Neuronal stem cell (in vitro differentiated cells): Measurements from ENCODE around the gene PCBP3.

ENCODE experiments used
- DNase-seq: peaks from one replicate; pipeline ENCODE4 v3.0.0-alpha.2; 2013; ENCODE audit warnings: low spot score
- H2AFZ ChIP-seq: one replicate; pipeline ENCODE4 v1.6.1; 2013; ENCODE audit warnings: mild to moderate bottlenecking, low read length, inconsistent platforms
- H2AK5ac ChIP-seq: 2 replicates; pipeline ENCODE4 v1.6.1; 2013; ENCODE audit warnings: low read depth, mild to moderate bottlenecking, inconsistent platforms, low read length, moderate library complexity, mixed read lengths
- H2BK120ac ChIP-seq: 2 replicates; pipeline ENCODE4 v1.6.1; 2013; ENCODE audit warnings: low read depth, mild to moderate bottlenecking, inconsistent platforms, low read length, moderate library complexity, mixed read lengths
- H2BK12ac ChIP-seq: one replicate; pipeline ENCODE4 v1.6.1; 2013; ENCODE audit warnings: low read length, inconsistent platforms
- H2BK15ac ChIP-seq: 2 replicates; pipeline ENCODE4 v1.6.1; 2013; ENCODE audit warnings: mild to moderate bottlenecking, low read length, inconsistent platforms, mixed read lengths
- H2BK5ac ChIP-seq: one replicate; pipeline ENCODE4 v1.6.1; 2013; ENCODE audit warnings: inconsistent platforms, mild to moderate bottlenecking, low read length, moderate library complexity
- H3K14ac ChIP-seq: one replicate; pipeline ENCODE4 v1.6.1; 2013; ENCODE audit warnings: low read length, inconsistent platforms
- H3K18ac ChIP-seq: 2 replicates; pipeline ENCODE4 v1.6.1; 2013; ENCODE audit warnings: low read length, inconsistent platforms
- H3K23ac ChIP-seq: 2 replicates; pipeline ENCODE4 v1.6.1; 2013; ENCODE audit warnings: low read depth, mild to moderate bottlenecking, mixed read lengths, low read length, inconsistent platforms; ENCODE audit not compliant: poor library complexity
- H3K27ac ChIP-seq: replicated peaks from 3 replicates; pipeline ENCODE4 v1.5.1; 2013; ENCODE audit warnings: low read length, inconsistent platforms
- H3K27me3 ChIP-seq, 3 experiments: 2 replicates each; pipeline ENCODE4 v1.6.1; 2013; ENCODE audit warnings: low read length in 3 of 3, mild to moderate bottlenecking in 2 of 3, inconsistent platforms in 1 of 3, low read depth in 1 of 3, mixed read lengths in 1 of 3, moderate library complexity in 1 of 3; ENCODE audit not compliant: control insufficient read depth in 3 of 3, insufficient read depth in 3 of 3
- H3K36me3 ChIP-seq, 2 donors: replicated peaks in 1 of 2; 2 replicates each; pipeline ENCODE4 v1.6.1; 2013; ENCODE audit warnings: low read length in 2 of 2; ENCODE audit not compliant: control insufficient read depth in 2 of 2, insufficient read depth in 2 of 2
- H3K4ac ChIP-seq: 2 replicates; pipeline ENCODE4 v1.6.1; 2013; ENCODE audit warnings: inconsistent platforms, mild to moderate bottlenecking, low read length, moderate library complexity
- H3K4me1 ChIP-seq, 2 donors: 1 replicate in 1 of 2; 2 replicates in 1 of 2; pipeline ENCODE4 v1.6.1; 2013; ENCODE audit warnings: low read length in 2 of 2, low read depth in 1 of 2; ENCODE audit not compliant: control insufficient read depth in 2 of 2, insufficient read depth in 1 of 2
- H3K4me2 ChIP-seq: one replicate; pipeline ENCODE4 v1.6.1; 2013; ENCODE audit warnings: mild to moderate bottlenecking, low read length, inconsistent platforms; ENCODE audit not compliant: insufficient read depth, poor library complexity, severe bottlenecking
- H3K4me3 ChIP-seq, 2 donors: 2 replicates each; pipeline ENCODE4 v1.5.1; 2013; ENCODE audit warnings: low read length in 2 of 2, mild to moderate bottlenecking in 2 of 2, inconsistent platforms in 1 of 2, moderate library complexity in 1 of 2
- H3K79me1 ChIP-seq: one replicate; pipeline ENCODE4 v1.6.1; 2013; ENCODE audit warnings: low read depth, mild to moderate bottlenecking, inconsistent platforms, low read length, moderate library complexity
- H3K9ac ChIP-seq: one replicate; pipeline ENCODE4 v1.6.1; 2013; ENCODE audit warnings: mild to moderate bottlenecking, low read depth, low read length, inconsistent platforms; ENCODE audit not compliant: poor library complexity
- H3K9me3 ChIP-seq, 2 donors: replicated peaks in 1 of 2; 2 replicates each; pipeline versions ENCODE3 to v1.6.1; 2013; ENCODE audit warnings: low read length in 2 of 2, mild to moderate bottlenecking in 2 of 2, inconsistent platforms in 1 of 2, low read depth in 1 of 2, mixed read lengths in 1 of 2, moderate library complexity in 1 of 2; ENCODE audit not compliant: control insufficient read depth in 2 of 2, insufficient read depth in 1 of 2
- H4K8ac ChIP-seq: one replicate; pipeline ENCODE4 v1.6.1; 2013; ENCODE audit warnings: low read depth, mild to moderate bottlenecking, inconsistent platforms, low read length, moderate library complexity
- H4K91ac ChIP-seq: one replicate; pipeline ENCODE4 v1.6.1; 2013; ENCODE audit warnings: low read length, low read depth, mild to moderate bottlenecking, inconsistent platforms; ENCODE audit not compliant: poor library complexity
- WGBS, 2 donors: extraction: QIAGEN DNeasy Blood & Tissue Kit; methylation state at CpG; one replicate each; pipeline ENCODE4 v1.1.7; 2013; ENCODE audit warnings: missing lambda C conversion rate in 2 of 2, mixed read lengths in 1 of 2; ENCODE audit not compliant: insufficient read length in 2 of 2, insufficient replicate concordance in 1 of 2; ENCODE audit errors: extremely low coverage in 2 of 2; 5-methylcytosine and 5-hydroxymethylcytosine counted together

The PCBP3 gene

DNA sequence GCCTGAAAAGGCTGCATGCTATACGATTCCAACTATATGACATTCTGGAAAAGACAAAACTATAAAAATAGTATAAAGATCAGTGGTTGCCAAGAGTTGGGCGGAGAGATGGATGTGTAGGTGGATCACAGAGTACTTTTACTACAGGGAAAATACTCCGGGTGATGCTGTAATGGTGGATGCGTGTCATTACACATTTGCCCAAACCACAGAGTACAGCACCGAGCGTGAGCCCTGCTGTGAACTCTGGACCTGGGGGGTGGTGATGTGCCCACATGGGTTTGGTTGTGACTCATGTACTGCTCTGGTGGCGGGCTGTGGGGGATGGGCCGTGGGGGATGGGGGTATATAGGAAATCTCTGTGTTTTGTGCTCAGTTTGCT, 175.4 kb downstream of the PCBP3 start:
- Histone ChIP-seq H3K9ac (no peak overlapping the region), H4K8ac (no peak overlapping the region), H2BK5ac (no peak overlapping the region), H2BK120ac (no peak overlapping the region), H3K4ac (no peak overlapping the region), H3K4me3 (no peak overlapping the region), H3K9me3 (peaks cover 0 to under 1% of the 10 kb centered on the region in 2 donors), H2BK12ac (no peak overlapping the region), H3K27me3 (peaks cover 0 to 24% (median 0%) of the 10 kb centered on the region in 3 experiments), H2AK5ac (no peak overlapping the region), H3K18ac (no peak overlapping the region), H3K27ac (no peak overlapping the region), H3K23ac (no peak overlapping the region), H2AFZ (no peak overlapping the region), H3K79me1 (no peaks in the 10 kb centered on the region), H2BK15ac (no peak overlapping the region), H3K14ac (no peak overlapping the region), H3K36me3 (no peaks in the 10 kb centered on the region), H4K91ac (no peak overlapping the region), H3K4me1 (peaks cover 4% of the 10 kb centered on the region in 2 donors), H3K4me2 (no peak overlapping the region)
- no CpG with 5 or more reads among the region's 8 CpGs for WGBS, 2 donors
- no peak for DNase-seq

DNA sequence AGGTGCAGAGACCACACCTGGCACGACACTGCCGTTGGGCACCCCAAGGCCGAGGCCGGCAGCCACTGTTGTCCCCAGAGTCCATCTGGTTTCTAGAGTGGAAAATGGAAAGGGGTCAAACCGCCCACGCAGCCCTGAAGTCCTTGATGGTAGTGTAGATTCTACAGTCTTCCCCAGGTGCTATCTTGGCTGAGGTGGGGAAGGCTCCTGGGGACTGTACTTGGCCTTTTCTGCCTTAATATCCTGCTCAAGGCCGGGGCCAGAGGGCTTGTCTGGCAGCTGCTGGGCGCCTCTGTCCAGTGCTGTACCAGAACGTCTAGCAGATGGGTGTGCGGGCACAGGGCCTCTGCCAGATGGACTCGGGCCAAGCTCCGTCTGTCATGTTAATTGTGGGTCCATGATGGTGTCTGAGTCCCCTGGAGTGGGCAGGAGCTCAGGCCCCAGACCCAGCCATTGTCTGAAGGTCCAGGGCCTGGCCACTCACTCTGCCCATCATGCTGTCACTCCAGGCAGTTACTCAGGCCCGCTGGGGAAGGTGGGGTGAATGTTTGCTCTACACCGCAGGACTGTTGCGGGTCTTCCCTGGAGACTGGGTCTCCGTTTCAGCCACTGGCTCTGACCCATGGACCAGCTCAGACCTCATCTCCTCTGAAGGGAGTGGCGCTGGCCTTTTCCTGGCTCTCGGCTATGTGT, 176.1 kb downstream of the PCBP3 start:
- no peak overlapping the region for H2BK15ac ChIP-seq
- peaks cover 4% of the 10 kb centered on the region in 2 donors for H3K4me1 ChIP-seq
- peak overlapping the region; percentile 42 for H2AK5ac ChIP-seq
- H2AFZ ChIP-seq: no peak overlapping the region
- no peak overlapping the region for H2BK120ac ChIP-seq
- H3K9me3 ChIP-seq: no peaks in the 10 kb centered on the region
- no peaks in the 10 kb centered on the region for H3K36me3 ChIP-seq
- H3K14ac ChIP-seq: no peak overlapping the region
- no peak overlapping the region for H3K4me3 ChIP-seq
- H3K79me1 ChIP-seq: no peaks in the 10 kb centered on the region
- peaks cover 0 to 31% (median 0%) of the 10 kb centered on the region in 3 experiments for H3K27me3 ChIP-seq
- H3K4me2 ChIP-seq: no peak overlapping the region
- WGBS, 2 donors: no CpG with 5 or more reads among the region's 18 CpGs
- no peak overlapping the region for H3K18ac ChIP-seq
- H2BK12ac ChIP-seq: no peak overlapping the region
- DNase-seq: no peak
- H3K9ac ChIP-seq: no peak overlapping the region
- no peak overlapping the region for H2BK5ac ChIP-seq
- no peak overlapping the region for H3K23ac ChIP-seq
- no peak overlapping the region for H4K91ac ChIP-seq
- no peak overlapping the region for H3K4ac ChIP-seq
- H4K8ac ChIP-seq: no peak overlapping the region
- no peak overlapping the region for H3K27ac ChIP-seq

DNA sequence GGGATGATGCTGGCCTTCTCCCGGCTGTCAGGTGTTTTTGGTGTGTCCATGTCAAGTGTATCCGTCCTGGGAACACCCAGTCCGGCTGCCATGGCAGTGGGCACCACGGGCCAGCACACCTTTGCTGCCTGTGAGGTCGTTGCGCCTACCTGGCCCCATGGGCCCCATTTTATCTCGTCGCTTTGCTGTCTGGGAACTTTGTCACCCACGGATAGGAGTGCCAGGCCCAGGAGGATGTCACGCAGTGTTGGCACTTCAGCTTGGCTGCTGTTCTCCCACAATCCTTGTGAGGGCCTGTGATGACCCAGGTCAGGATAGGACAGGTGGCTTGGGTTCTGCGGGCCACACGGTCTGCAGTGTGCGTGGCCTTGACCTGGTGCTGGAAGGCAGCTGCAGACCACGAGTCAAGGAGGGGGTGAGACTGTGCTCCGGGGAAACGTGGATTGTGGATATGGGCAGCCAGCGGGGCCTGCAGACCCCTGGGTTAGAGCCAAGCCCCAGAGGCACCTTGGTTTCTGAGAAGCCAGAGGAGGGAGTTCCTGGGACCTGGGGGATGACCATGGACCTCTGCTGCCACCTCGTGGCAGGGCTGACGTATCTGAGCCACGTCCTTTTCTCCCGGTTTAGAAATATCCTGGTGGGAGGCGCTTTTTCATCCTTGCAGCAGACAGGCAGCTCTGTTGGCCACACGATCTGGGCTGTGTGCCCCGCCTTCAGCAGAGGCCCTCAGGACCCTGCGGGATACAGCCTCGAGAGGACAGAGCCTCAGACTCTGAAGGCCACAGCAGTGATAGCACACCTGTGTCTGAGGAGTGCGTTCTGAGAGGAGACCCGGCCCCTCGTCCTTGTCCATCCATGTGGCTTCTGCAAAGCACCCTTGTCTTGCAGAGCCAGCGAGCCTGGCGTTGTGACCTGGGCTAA, 176.9 kb downstream of the PCBP3 start:
- H3K23ac ChIP-seq: no peak overlapping the region
- H2BK12ac ChIP-seq: peak overlapping the region; percentile 8
- no peaks in the 10 kb centered on the region for H3K79me1 ChIP-seq
- H3K9me3 ChIP-seq: no peaks in the 10 kb centered on the region
- no peak overlapping the region for H2BK5ac ChIP-seq
- H3K14ac ChIP-seq: no peak overlapping the region
- peak overlapping the region; percentile 27 for H2AFZ ChIP-seq
- WGBS, 2 donors: no CpG with 5 or more reads among the region's 31 CpGs
- peak overlapping the region; percentile 9 for H3K18ac ChIP-seq
- H4K91ac ChIP-seq: no peak overlapping the region
- no peak overlapping the region for H3K4me2 ChIP-seq
- H2BK15ac ChIP-seq: no peak overlapping the region
- H3K9ac ChIP-seq: peak overlapping the region; percentile 53
- H3K36me3 ChIP-seq: no peaks in the 10 kb centered on the region
- peaks cover 4% of the 10 kb centered on the region in 2 donors for H3K4me1 ChIP-seq
- H4K8ac ChIP-seq: no peak overlapping the region
- no peak overlapping the region for H2BK120ac ChIP-seq
- H3K4ac ChIP-seq: no peak overlapping the region
- peak; percentile 86 for DNase-seq
- peak overlapping the region; percentile 56 for H2AK5ac ChIP-seq
- no peak overlapping the region for H3K27ac ChIP-seq
- H3K27me3 ChIP-seq: peaks cover 0 to 37% (median 0%) of the 10 kb centered on the region in 3 experiments
- peak overlapping the region in 1 of 2 donors; percentile 43 for H3K4me3 ChIP-seq
